ENCODE measurements around the gene IQUB.
"Not testable (repeated sequence)": the region's sequence is repeated elsewhere in the genome, so short reads cannot be mapped to it uniquely, and the experiment has no call there.

IQUB gene

GRCh38 chr7:123485187-123485586 is 49.2 kb downstream of the IQUB start:
- no peak for DNase-seq

- no peak for DNase-seq
These were observed 50.2 kb downstream of the IQUB start for GRCh38 chr7:123484199-123484598.

- DNase-seq, result no peak
These were observed 54.3 kb downstream of the IQUB start for GRCh38 chr7:123480107-123480506.

- not testable (repeated sequence) for DNase-seq
These were observed 56.3 kb downstream of the IQUB start for GRCh38 chr7:123478056-123478455.

- no peak for DNase-seq
These were observed 61.5 kb downstream of the IQUB start for GRCh38 chr7:123472750-123473445.

GRCh38 chr7:123472327-123472726 is 62.1 kb downstream of the IQUB start:
- DNase-seq, result no peak

- no peak for DNase-seq
These were observed 66.1 kb downstream of the IQUB start for GRCh38 chr7:123468303-123468702.

- no peak for DNase-seq
These were observed 70.5 kb downstream of the IQUB start for GRCh38 chr7:123463890-123464289.

- no peak for DNase-seq
These were observed 73.8 kb downstream of the IQUB start for GRCh38 chr7:123460616-123461015.

- no peak for DNase-seq
These were observed 78.4 kb downstream of the IQUB start for GRCh38 chr7:123455965-123456470.

GRCh38 chr7:123440101-123440548 is 94.3 kb downstream of the IQUB start:
- no peak for DNase-seq

GRCh38 chr7:123439191-123439590 is 95.2 kb downstream of the IQUB start:
- DNase-seq, result no peak

GRCh38 chr7:123437447-123437995 is 96.9 kb downstream of the IQUB start:
- no peak for DNase-seq

GRCh38 chr7:123435080-123435700 is 99.2 kb downstream of the IQUB start:
- DNase-seq, result no peak

- no peak for DNase-seq
These were observed 100.7 kb downstream of the IQUB start for GRCh38 chr7:123433665-123434064.

- DNase-seq, result no peak
These were observed 101.8 kb downstream of the IQUB start for GRCh38 chr7:123432601-123433000.

- no peak for DNase-seq
These were observed 103.2 kb downstream of the IQUB start for GRCh38 chr7:123431075-123431614.

- DNase-seq, result no peak
These were observed 109.1 kb downstream of the IQUB start for GRCh38 chr7:123425246-123425645.

GRCh38 chr7:123424463-123424862 is 109.9 kb downstream of the IQUB start:
- no peak for DNase-seq

- DNase-seq, result no peak
These were observed 110.8 kb downstream of the IQUB start for GRCh38 chr7:123423622-123424021.

GRCh38 chr7:123417580-123417979 is 116.8 kb downstream of the IQUB start:
- DNase-seq, result no peak

GRCh38 chr7:123415625-123416024 is 118.8 kb downstream of the IQUB start:
- DNase-seq, result no peak

- DNase-seq, result no peak
These were observed 124.0 kb downstream of the IQUB start for GRCh38 chr7:123410273-123410904.
